ENCODE data around the gene MIF.

GRCh38 chr22:23893945-23894709 is at the start of gene MIF:
- TF ChIP-seq EZH2 (IDR thresholded peaks at IDR 0.05; ENCODE audit: insufficient read depth, poor library complexity, severe bottlenecking) (no peak), EZH2phosphoT487 (IDR thresholded peaks at IDR 0.05; ENCODE audit: insufficient read depth, low read depth) (no peak)

All from GM23248 (cell line).